Measurements from ENCODE around the gene DNM3.

The DNM3 gene

GRCh38 chr1:172162236-172162635 lies 320.9 kb downstream of the DNM3 start:
- DNase-seq (ENCODE audit: extremely low read depth in 1 of 2, low read depth in 1 of 2) = no peak

GRCh38 chr1:172163498-172164215 lies 322.4 kb downstream of the DNM3 start:
- no peak for DNase-seq (ENCODE audit: extremely low read depth in 1 of 2, low read depth in 1 of 2)

GRCh38 chr1:172165403-172165802 lies 324.1 kb downstream of the DNM3 start:
- DNase-seq (ENCODE audit: extremely low read depth in 1 of 2, low read depth in 1 of 2) = no peak

GRCh38 chr1:172167796-172168596 lies 326.7 kb downstream of the DNM3 start:
- no peak for DNase-seq (ENCODE audit: extremely low read depth in 1 of 2, low read depth in 1 of 2)

GRCh38 chr1:172168597-172168872 lies 327.2 kb downstream of the DNM3 start:
- no peak for DNase-seq (ENCODE audit: extremely low read depth in 1 of 2, low read depth in 1 of 2)

- DNase-seq (ENCODE audit: extremely low read depth in 1 of 2, low read depth in 1 of 2) = no peak
Measured at GRCh38 chr1:172169836-172170235, 328.5 kb downstream of the DNM3 start.

- DNase-seq (ENCODE audit: extremely low read depth in 1 of 2, low read depth in 1 of 2) = no peak
Measured at GRCh38 chr1:172172352-172172831, 331.1 kb downstream of the DNM3 start.

GRCh38 chr1:172176206-172176605 lies 334.9 kb downstream of the DNM3 start:
- no peak for DNase-seq (ENCODE audit: extremely low read depth in 1 of 2, low read depth in 1 of 2)

GRCh38 chr1:172177849-172178248 lies 336.6 kb downstream of the DNM3 start:
- DNase-seq (ENCODE audit: extremely low read depth in 1 of 2, low read depth in 1 of 2) = no peak

- DNase-seq (ENCODE audit: extremely low read depth in 1 of 2, low read depth in 1 of 2) = no peak
Measured at GRCh38 chr1:172178886-172179285, 337.6 kb downstream of the DNM3 start.

- DNase-seq (ENCODE audit: extremely low read depth in 1 of 2, low read depth in 1 of 2) = no peak
Measured at GRCh38 chr1:172179918-172180317, 338.6 kb downstream of the DNM3 start.

GRCh38 chr1:172180501-172181285 lies 339.4 kb downstream of the DNM3 start:
- DNase-seq (ENCODE audit: extremely low read depth in 1 of 2, low read depth in 1 of 2) = peak in 1 of 2 donors; percentile 38

GRCh38 chr1:172184506-172185191 lies 343.4 kb downstream of the DNM3 start:
- no peak for DNase-seq (ENCODE audit: extremely low read depth in 1 of 2, low read depth in 1 of 2)

- DNase-seq (ENCODE audit: extremely low read depth in 1 of 2, low read depth in 1 of 2) = no peak
Measured at GRCh38 chr1:172185211-172185610, 343.9 kb downstream of the DNM3 start.

GRCh38 chr1:172185996-172186395 lies 344.7 kb downstream of the DNM3 start:
- no peak for DNase-seq (ENCODE audit: extremely low read depth in 1 of 2, low read depth in 1 of 2)

GRCh38 chr1:172201572-172201971 lies 360.3 kb downstream of the DNM3 start:
- DNase-seq (ENCODE audit: extremely low read depth in 1 of 2, low read depth in 1 of 2) = no peak

- no peak for DNase-seq (ENCODE audit: extremely low read depth in 1 of 2, low read depth in 1 of 2)
Measured at GRCh38 chr1:172203135-172203823, 362.0 kb downstream of the DNM3 start.

- no peak for DNase-seq (ENCODE audit: extremely low read depth in 1 of 2, low read depth in 1 of 2)
Measured at GRCh38 chr1:172203902-172204301, 362.6 kb downstream of the DNM3 start.

GRCh38 chr1:172206256-172206655 lies 365.0 kb downstream of the DNM3 start:
- no peak for DNase-seq (ENCODE audit: extremely low read depth in 1 of 2, low read depth in 1 of 2)

GRCh38 chr1:172208635-172209034 lies 367.3 kb downstream of the DNM3 start:
- no peak for DNase-seq (ENCODE audit: extremely low read depth in 1 of 2, low read depth in 1 of 2)
